Myocyte (in vitro differentiated cells): ENCODE data around the gene MGLL. TPM values are rescaled to one million over a fixed set of nuclear protein-coding genes. Genes with fewer than 3 reads are reported as not detected.

Source experiments
- DNase-seq: peaks from one replicate; pipeline ENCODE4 v3.0.0-alpha.2; 2012; ENCODE audit warnings: low read depth
- total RNA-seq: library from RNA; depleted of rRNA; stranded (reverse); fragments of >200 nt; gene quantifications from 2 replicates; pipeline ENCODE4 v1.2.3, GENCODE V29; 2014

MGLL gene
- total RNA-seq, 1 donor from 2014 or later = 102 TPM

- DNase-seq = no peak
Observed at GRCh38 chr3:127760361-127760760, 62.0 kb downstream of the MGLL start.

- no peak for DNase-seq
Observed at GRCh38 chr3:127759826-127760225, 62.5 kb downstream of the MGLL start.

- DNase-seq = no peak
Observed at GRCh38 chr3:127758013-127758412, 64.3 kb downstream of the MGLL start.

- no peak for DNase-seq
Observed at GRCh38 chr3:127755305-127755681, 67.0 kb downstream of the MGLL start.

GRCh38 chr3:127754411-127755304 is 67.7 kb downstream of the MGLL start:
- no peak for DNase-seq

- DNase-seq = no peak
Observed at GRCh38 chr3:127753898-127754410, 68.4 kb downstream of the MGLL start.

- DNase-seq = no peak
Observed at GRCh38 chr3:127753338-127753737, 69.0 kb downstream of the MGLL start.

- DNase-seq = no peak
Observed at GRCh38 chr3:127751782-127752181, 70.5 kb downstream of the MGLL start.

- peak; percentile 83 for DNase-seq
Observed at GRCh38 chr3:127751163-127751621, 71.1 kb downstream of the MGLL start.

GRCh38 chr3:127750226-127751031 is 71.9 kb downstream of the MGLL start:
- DNase-seq = peak; percentile 93

- peak; percentile 64 for DNase-seq
Observed at GRCh38 chr3:127749787-127750225, 72.5 kb downstream of the MGLL start.

- peak; percentile 44 for DNase-seq
Observed at GRCh38 chr3:127749361-127749760, 73.0 kb downstream of the MGLL start.

GRCh38 chr3:127748754-127749327 is 73.5 kb downstream of the MGLL start:
- DNase-seq = peak; percentile 62

- peak; percentile 93 for DNase-seq
Observed at GRCh38 chr3:127747751-127748521, 74.4 kb downstream of the MGLL start.

- no peak for DNase-seq
Observed at GRCh38 chr3:127747066-127747465, 75.2 kb downstream of the MGLL start.

- DNase-seq = peak; percentile 76
Observed at GRCh38 chr3:127746400-127747057, 75.8 kb downstream of the MGLL start.

GRCh38 chr3:127745656-127746399 is 76.5 kb downstream of the MGLL start:
- peak; percentile 82 for DNase-seq

GRCh38 chr3:127744875-127745274 is 77.4 kb downstream of the MGLL start:
- no peak for DNase-seq

GRCh38 chr3:127744253-127744815 is 78.0 kb downstream of the MGLL start:
- DNase-seq = peak; percentile 68
